Natural killer cell (primary cell): Measurements from ENCODE around the gene PTCH2. TPM values are rescaled to one million over a fixed set of nuclear protein-coding genes. Genes with fewer than 3 reads are reported as not detected.

Experiments
- ATAC-seq, 3 donors: fragments of 150-1000 bp in 2 of 3; fragments of 200-7000 bp in 1 of 3; cut with Tn5 transposase; 1 replicate in 1 of 3; 2 replicates in 2 of 3; pipeline ENCODE4 v1.10.0; 2021; ENCODE audit warnings: mild to moderate bottlenecking in 2 of 3, moderate library complexity in 2 of 3
- DNase-seq, 2 donors: peaks; one replicate each; pipeline versions ENCODE4 v3.0.0 to v3.0.0-alpha.2; 2013 to 2021; ENCODE audit warnings: mixed read lengths in 1 of 2
- H3K27ac ChIP-seq: one replicate; pipeline ENCODE4 v1.5.1; 2013; ENCODE audit warnings: mild to moderate bottlenecking, low read length
- H3K27me3 ChIP-seq: one replicate; pipeline ENCODE4 v1.6.1; 2013; ENCODE audit warnings: low read length; ENCODE audit not compliant: control insufficient read depth, insufficient read depth
- H3K36me3 ChIP-seq: one replicate; pipeline ENCODE4 v1.6.1; 2013; ENCODE audit warnings: low read length; ENCODE audit not compliant: control insufficient read depth, insufficient read depth
- H3K4me1 ChIP-seq: one replicate; pipeline ENCODE4 v1.6.1; 2013; ENCODE audit warnings: low read length; ENCODE audit not compliant: control insufficient read depth, insufficient read depth
- H3K4me3 ChIP-seq: one replicate; pipeline ENCODE4 v1.5.1; 2013; ENCODE audit warnings: low read length
- H3K9me3 ChIP-seq: one replicate; pipeline ENCODE4 v1.6.1; 2013; ENCODE audit warnings: low read length; ENCODE audit not compliant: control insufficient read depth, insufficient read depth
- H3K27ac Mint-ChIP-seq, 2 donors: one replicate each; pipeline ENCODE4 v1.8.0; 2022; ENCODE audit warnings: mild to moderate bottlenecking in 2 of 2, mixed read lengths in 2 of 2, moderate library complexity in 1 of 2
- H3K27me3 Mint-ChIP-seq, 2 donors: one replicate each; pipeline ENCODE4 v1.8.0; 2022; ENCODE audit warnings: low read depth in 2 of 2, mixed read lengths in 2 of 2
- H3K36me3 Mint-ChIP-seq: one replicate; pipeline ENCODE4 v1.8.0; 2022; ENCODE audit warnings: mixed read lengths
- H3K4me1 Mint-ChIP-seq, 2 donors: one replicate each; pipeline ENCODE4 v1.8.0; 2022; ENCODE audit warnings: mixed read lengths in 2 of 2
- H3K4me3 Mint-ChIP-seq: one replicate; pipeline ENCODE4 v1.8.0; 2022; ENCODE audit warnings: mild to moderate bottlenecking, moderate library complexity, mixed read lengths
- H3K9me3 Mint-ChIP-seq, 2 donors: one replicate each; pipeline ENCODE4 v1.8.0; 2022; ENCODE audit warnings: mixed read lengths in 2 of 2
- CTCF ChIP-seq: fragments of 200-600 bp; IDR thresholded peaks from one replicate; pipeline ENCODE4 v1.8.0; 2022; ENCODE audit warnings: antibody characterized with exemption
- WGBS: methylation state at CpG from one replicate; pipeline ENCODE4 v1.1.7; 2013; ENCODE audit warnings: missing lambda C conversion rate; ENCODE audit not compliant: insufficient coverage; 5-methylcytosine and 5-hydroxymethylcytosine counted together
- intact Hi-C: fragments of 100-400 bp; cut with micrococcal nuclease; formaldehyde crosslinking; loops from one replicate; pipeline ENCODE4 v1.14.2; 2022
- total RNA-seq, 4 donors: library from RNA; stranded (reverse); fragments of 120-200 nt in 1 of 4; gene quantifications; one replicate each; pipeline versions ENCODE4 v1.2.3 to v1.2.4, GENCODE V29; 2013 to 2022

The PTCH2 gene
- total RNA-seq, 3 donors from 2014 or later (not counting 1 experiment from before 2014, with no cell fraction given): 1.8 to 3.1 (median 2.4) TPM

DNA sequence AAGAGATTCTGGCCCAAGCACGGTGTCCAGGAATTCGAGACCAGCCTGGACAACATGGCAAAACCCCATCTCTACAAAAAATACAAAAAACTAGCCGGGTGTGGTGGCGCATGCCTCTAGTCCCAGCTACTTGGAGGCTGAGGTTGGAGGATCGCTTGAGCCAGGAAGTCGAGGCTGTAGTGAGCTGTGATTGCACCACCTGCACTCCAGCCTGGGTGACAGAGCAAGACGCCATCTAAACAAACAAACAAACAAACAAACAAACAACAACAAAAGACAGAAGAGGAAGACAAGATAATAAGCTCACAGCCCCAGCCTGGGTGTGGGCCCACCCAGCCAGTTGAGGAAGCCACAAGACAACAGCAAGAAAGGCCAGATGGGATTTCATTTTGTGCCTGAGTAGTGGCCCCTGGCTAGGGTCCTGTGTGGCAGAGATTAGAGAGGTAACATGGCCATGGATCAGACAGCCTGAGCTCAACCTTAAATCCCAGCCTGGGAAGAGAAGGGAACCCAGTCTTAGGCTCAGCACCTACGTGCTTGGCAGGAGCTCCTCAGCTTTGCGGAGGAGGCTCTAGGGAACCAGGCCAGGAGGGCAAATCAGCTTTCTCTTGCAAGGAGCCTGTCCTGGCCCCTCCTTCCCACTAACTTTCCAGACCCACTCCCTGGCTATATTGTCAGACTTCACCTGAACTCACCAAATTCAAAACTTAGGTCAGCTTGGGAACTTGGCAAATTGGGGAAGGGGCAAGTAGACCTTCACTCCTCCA, 50.1 kb downstream of the PTCH2 start:
- no peaks in the 10 kb centered on the region for H3K36me3 Mint-ChIP-seq
- ATAC-seq (no peak), DNase-seq (no peak)
- H3K4me1 ChIP-seq: no peaks in the 10 kb centered on the region
- TF ChIP-seq CTCF: no peak
- H3K36me3 ChIP-seq: no peaks in the 10 kb centered on the region
- H3K27ac ChIP-seq: no peak overlapping the region
- no peaks in the 10 kb centered on the region for H3K9me3 Mint-ChIP-seq
- peaks cover 0 to 5% of the 10 kb centered on the region in 2 donors for H3K4me1 Mint-ChIP-seq
- intact Hi-C loops: no loop called here
- 93% methylated on average over 9 of the region's 9 CpGs for WGBS
- no peak overlapping the region for H3K4me3 Mint-ChIP-seq
- no peak overlapping the region for H3K4me3 ChIP-seq
- H3K9me3 ChIP-seq: no peaks in the 10 kb centered on the region
- H3K27ac Mint-ChIP-seq: no peak overlapping the region
- no peaks in the 10 kb centered on the region for H3K27me3 Mint-ChIP-seq
- no peaks in the 10 kb centered on the region for H3K27me3 ChIP-seq

DNA sequence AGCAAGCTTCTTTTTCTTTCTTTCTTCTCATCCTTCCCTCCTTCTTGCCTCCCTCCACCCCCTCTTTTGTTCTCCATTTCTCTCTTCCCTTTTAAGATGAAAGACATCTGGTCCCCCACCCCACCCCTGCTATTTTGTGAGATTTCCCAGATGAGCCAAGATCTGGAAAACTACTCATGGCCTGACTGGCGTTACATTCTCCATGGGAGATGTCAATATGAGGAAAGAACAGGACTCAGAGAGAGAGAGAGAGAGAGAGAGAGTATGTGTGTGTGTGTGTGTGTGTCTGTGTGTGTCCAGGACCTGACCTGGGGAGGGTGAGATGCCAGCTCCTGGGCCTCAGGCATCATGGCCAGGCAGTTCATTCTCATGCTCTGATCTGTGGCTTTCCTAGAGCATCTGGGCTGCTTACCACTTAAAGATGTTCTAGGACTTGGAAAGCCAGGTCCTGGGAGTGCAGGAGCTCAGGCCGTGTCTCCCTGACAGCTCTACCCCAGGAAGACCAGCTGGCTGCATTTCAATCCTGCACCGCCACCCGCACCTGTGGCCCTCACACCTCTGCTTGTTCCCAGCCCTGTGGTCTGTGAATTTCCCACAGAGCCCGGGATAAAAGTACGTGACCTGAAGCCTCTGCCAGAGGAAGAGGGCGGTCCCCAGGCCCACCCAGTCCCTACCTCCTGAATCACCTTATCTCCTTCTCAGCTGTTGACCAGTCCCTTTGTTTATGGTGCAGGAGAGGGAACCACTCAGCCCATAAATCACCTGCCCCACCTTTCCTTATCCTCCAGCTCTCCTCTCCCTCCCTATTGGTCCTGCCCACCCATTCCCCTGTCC, 51.9 kb downstream of the PTCH2 start:
- H3K9me3 Mint-ChIP-seq: no peaks in the 10 kb centered on the region
- H3K4me1 Mint-ChIP-seq: peaks cover 0 to 10% of the 10 kb centered on the region in 2 donors
- no peak overlapping the region for H3K4me3 Mint-ChIP-seq
- Histone ChIP-seq H3K27me3 (no peaks in the 10 kb centered on the region), H3K9me3 (no peaks in the 10 kb centered on the region), H3K4me1 (peaks cover 7% of the 10 kb centered on the region), H3K36me3 (no peaks in the 10 kb centered on the region), H3K4me3 (no peak overlapping the region), H3K27ac (no peak overlapping the region)
- ATAC-seq: no peak
- 74% methylated on average over 7 of the region's 7 CpGs for WGBS
- no peaks in the 10 kb centered on the region for H3K27me3 Mint-ChIP-seq
- no peak overlapping the region for H3K27ac Mint-ChIP-seq
- H3K36me3 Mint-ChIP-seq: no peaks in the 10 kb centered on the region
- intact Hi-C loops: no loop called here
- TF ChIP-seq CTCF: no peak
- DNase-seq: no peak

DNA sequence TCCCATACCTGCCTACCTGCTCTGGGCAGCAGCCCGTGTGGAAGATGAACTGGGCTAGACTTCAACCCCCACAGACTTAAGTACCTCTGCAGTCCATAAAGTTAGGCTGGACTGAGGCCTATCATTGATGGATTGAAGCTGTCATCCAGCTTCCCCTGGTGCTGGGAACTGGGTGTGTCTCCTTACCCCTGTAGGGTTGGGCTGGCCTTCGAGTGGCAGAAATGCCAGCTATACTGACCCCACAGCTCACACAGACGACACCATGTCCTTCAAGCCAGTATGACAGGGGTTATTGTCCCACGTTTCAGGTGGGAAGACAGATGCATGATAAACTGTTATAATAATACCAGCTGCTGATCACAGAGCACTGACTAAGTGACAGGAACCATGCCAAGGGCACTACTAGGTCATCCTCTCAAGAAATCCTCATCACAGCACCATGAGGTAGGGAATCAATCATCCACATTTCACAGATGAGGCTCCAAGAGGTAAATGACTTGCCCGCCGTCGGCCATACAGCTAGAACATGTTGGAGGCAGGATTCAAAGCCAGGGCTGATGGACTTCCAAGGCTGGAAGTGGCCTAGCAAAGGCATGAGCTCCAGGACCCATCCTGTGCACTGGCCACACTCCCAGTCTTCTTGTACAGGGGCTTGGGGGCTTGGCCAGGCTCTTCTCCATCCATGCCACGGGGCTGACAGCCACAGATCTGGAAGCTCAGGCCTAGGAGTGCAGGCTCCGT, 54.8 kb downstream of the PTCH2 start, which contains the start of gene BEST4:
Gene BEST4 (minus strand): TSS at position 51 of the 741 bp plus-strand sequence. CDS start 465 bp downstream, outside the sequence.
- Histone ChIP-seq H3K27me3 (no peaks in the 10 kb centered on the region), H3K36me3 (no peaks in the 10 kb centered on the region), H3K9me3 (no peaks in the 10 kb centered on the region), H3K4me1 (peaks cover 31% of the 10 kb centered on the region), H3K27ac (no peak within 1 kb of the TSS), H3K4me3 (no peak within 1 kb of the TSS)
- intact Hi-C loops: loop anchor here (5.0 kb wide), 1 partner anchor 49 kb away; no protein-coding TSS in a partner anchor
- Mint-ChIP-seq H3K36me3 (no peaks in the 10 kb centered on the region), H3K27ac (no peak within 1 kb of the TSS), H3K27me3 (no peaks in the 10 kb centered on the region), H3K4me3 (no peak within 1 kb of the TSS), H3K4me1 (peaks cover 21 to 25% of the 10 kb centered on the region in 2 donors), H3K9me3 (no peaks in the 10 kb centered on the region)
- ATAC-seq (no peak), DNase-seq (no peak)
- WGBS: 89% methylated on average over 9 of the region's 9 CpGs
- TF ChIP-seq CTCF: no peak
